ENCODE measurements around the gene NUP35. TPM values are rescaled to one million over a fixed set of nuclear protein-coding genes. Genes with fewer than 3 reads are reported as not detected.

The NUP35 gene
- total and polyA plus RNA-seq, 2 experiments from 2014 or later = 57.4 to 65.3 TPM

- TF ChIP-seq EZH2 (IDR thresholded peaks at IDR 0.05; ENCODE audit: low read depth, unreplicated experiment) = no peak
These were observed at the start of gene NUP35 (continued) for GRCh38 chr2:183124222-183124956.

DNA sequence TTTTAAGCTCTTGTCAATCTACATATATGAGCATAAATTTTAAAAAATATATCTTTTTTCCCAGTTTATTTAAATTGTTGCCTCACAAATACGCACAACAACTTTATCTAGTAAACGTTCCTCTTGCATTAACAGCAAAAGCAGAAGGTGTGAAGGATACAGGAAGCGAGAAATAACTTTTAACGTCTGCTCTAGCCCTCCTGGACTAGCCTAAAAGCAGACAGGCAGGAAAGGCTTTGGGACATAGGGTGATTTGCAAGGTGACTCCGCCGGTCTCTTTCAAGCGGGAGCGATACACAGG lies 46.1 kb upstream of the NUP35 start:
- Histone ChIP-seq H2AFZ (peak overlapping the region; percentile 4; the same call in 1 of the 2 replicates), H3K4me1 (ENCODE audit: insufficient read depth) (peaks cover 15% of the 10 kb centered on the region), H3K9me2 (ENCODE audit: insufficient read depth) (no peaks in the 10 kb centered on the region), H3F3A (replicated peaks; ENCODE audit: low read depth) (no peaks in the 10 kb centered on the region), H3K4me2 (peak overlapping the region; percentile 65), H3K79me2 (replicated peaks; ENCODE audit: insufficient read depth) (no peaks in the 10 kb centered on the region), H3K27me3 (ENCODE audit: insufficient read depth) (no peaks in the 10 kb centered on the region), H3K36me3 (ENCODE audit: insufficient read depth) (no peaks in the 10 kb centered on the region), H3K27ac (ENCODE audit: low read depth) (no peak overlapping the region), H4K20me1 (replicated peaks; ENCODE audit: insufficient read depth) (no peaks in the 10 kb centered on the region), H3K4me3 (peak overlapping the region; percentile 49)
- ATAC-seq (peak; percentile 84), DNase-seq (ENCODE audit: low spot score) (peak; percentile 84)
- Mint-ChIP-seq H3K27ac (no peak overlapping the region), H3K4me1 (peaks cover 19% of the 10 kb centered on the region), H3K27me3 (ENCODE audit: insufficient read depth, low read depth, poor library complexity) (peaks cover 2% of the 10 kb centered on the region), H3K9me3 (no peaks in the 10 kb centered on the region), H3K36me3 (ENCODE audit: low read depth) (no peaks in the 10 kb centered on the region), H3K4me3 (peak overlapping the region; percentile 87)
- TF ChIP-seq ZNF114 (CRISPR knock-in tag; IDR thresholded peaks at IDR 0.05) (no peak), POLR2AphosphoS5 (IDR thresholded peaks at IDR 0.05; ENCODE audit: low read depth) (no peak), ZNF331 (CRISPR knock-in tag; IDR thresholded peaks at IDR 0.05; ENCODE audit: low read depth) (no peak), EZH2phosphoT487 (IDR thresholded peaks at IDR 0.05; ENCODE audit: unreplicated experiment) (no peak), STAT1 (IDR thresholded peaks at IDR 0.05; ENCODE audit: unreplicated experiment) (no peak), REST (IDR thresholded peaks at IDR 0.05; ENCODE audit: unreplicated experiment) (no peak), EZH2 (IDR thresholded peaks at IDR 0.05; ENCODE audit: low read depth, unreplicated experiment) (no peak)
- TF ChIP-seq, protein P1, sequence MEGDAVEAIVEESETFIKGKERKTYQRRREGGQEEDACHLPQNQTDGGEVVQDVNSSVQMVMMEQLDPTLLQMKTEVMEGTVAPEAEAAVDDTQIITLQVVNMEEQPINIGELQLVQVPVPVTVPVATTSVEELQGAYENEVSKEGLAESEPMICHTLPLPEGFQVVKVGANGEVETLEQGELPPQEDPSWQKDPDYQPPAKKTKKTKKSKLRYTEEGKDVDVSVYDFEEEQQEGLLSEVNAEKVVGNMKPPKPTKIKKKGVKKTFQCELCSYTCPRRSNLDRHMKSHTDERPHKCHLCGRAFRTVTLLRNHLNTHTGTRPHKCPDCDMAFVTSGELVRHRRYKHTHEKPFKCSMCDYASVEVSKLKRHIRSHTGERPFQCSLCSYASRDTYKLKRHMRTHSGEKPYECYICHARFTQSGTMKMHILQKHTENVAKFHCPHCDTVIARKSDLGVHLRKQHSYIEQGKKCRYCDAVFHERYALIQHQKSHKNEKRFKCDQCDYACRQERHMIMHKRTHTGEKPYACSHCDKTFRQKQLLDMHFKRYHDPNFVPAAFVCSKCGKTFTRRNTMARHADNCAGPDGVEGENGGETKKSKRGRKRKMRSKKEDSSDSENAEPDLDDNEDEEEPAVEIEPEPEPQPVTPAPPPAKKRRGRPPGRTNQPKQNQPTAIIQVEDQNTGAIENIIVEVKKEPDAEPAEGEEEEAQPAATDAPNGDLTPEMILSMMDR (conservative IDR thresholded peaks at IDR 0.05; ENCODE audit: low read depth in 2 of 2) = no peak
- TF ChIP-seq, protein P2, sequence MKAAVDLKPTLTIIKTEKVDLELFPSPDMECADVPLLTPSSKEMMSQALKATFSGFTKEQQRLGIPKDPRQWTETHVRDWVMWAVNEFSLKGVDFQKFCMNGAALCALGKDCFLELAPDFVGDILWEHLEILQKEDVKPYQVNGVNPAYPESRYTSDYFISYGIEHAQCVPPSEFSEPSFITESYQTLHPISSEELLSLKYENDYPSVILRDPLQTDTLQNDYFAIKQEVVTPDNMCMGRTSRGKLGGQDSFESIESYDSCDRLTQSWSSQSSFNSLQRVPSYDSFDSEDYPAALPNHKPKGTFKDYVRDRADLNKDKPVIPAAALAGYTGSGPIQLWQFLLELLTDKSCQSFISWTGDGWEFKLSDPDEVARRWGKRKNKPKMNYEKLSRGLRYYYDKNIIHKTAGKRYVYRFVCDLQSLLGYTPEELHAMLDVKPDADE (IDR thresholded peaks at IDR 0.05) = no peak

Measured in GM23338 (cell line).